Memory B cell (primary cell): ENCODE data around the gene OR10K2.
"Not testable (repeated sequence)": the region's sequence is repeated elsewhere in the genome, so short reads cannot be mapped to it uniquely, and the experiment has no call there.

ENCODE experiments used
- ATAC-seq: fragments of 150-1000 bp; cut with Tn5 transposase; 2 replicates; pipeline ENCODE4 v1.10.0; 2021; ENCODE audit warnings: low read depth, mild to moderate bottlenecking, moderate library complexity
- DNase-seq, 2 donors: peaks; one replicate each; pipeline ENCODE4 v3.0.0; 2022; ENCODE audit warnings: low spot score in 2 of 2
- H3K27ac Mint-ChIP-seq: one replicate; pipeline ENCODE4 v1.8.0; 2022; ENCODE audit warnings: mild to moderate bottlenecking, moderate library complexity, mixed read lengths
- H3K27me3 Mint-ChIP-seq: one replicate; pipeline ENCODE4 v1.8.0; 2022; ENCODE audit warnings: mixed read lengths
- H3K36me3 Mint-ChIP-seq: one replicate; pipeline ENCODE4 v1.8.0; 2022; ENCODE audit warnings: mild to moderate bottlenecking, mixed read lengths
- H3K4me1 Mint-ChIP-seq: one replicate; pipeline ENCODE4 v1.8.0; 2022; ENCODE audit warnings: mixed read lengths
- H3K4me3 Mint-ChIP-seq: one replicate; pipeline ENCODE4 v1.8.0; 2022; ENCODE audit warnings: mild to moderate bottlenecking, moderate library complexity, mixed read lengths
- H3K9me3 Mint-ChIP-seq: one replicate; pipeline ENCODE4 v1.8.0; 2022; ENCODE audit warnings: mixed read lengths

The OR10K2 gene, protein sequence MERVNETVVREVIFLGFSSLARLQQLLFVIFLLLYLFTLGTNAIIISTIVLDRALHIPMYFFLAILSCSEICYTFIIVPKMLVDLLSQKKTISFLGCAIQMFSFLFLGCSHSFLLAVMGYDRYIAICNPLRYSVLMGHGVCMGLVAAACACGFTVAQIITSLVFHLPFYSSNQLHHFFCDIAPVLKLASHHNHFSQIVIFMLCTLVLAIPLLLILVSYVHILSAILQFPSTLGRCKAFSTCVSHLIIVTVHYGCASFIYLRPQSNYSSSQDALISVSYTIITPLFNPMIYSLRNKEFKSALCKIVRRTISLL

DNA sequence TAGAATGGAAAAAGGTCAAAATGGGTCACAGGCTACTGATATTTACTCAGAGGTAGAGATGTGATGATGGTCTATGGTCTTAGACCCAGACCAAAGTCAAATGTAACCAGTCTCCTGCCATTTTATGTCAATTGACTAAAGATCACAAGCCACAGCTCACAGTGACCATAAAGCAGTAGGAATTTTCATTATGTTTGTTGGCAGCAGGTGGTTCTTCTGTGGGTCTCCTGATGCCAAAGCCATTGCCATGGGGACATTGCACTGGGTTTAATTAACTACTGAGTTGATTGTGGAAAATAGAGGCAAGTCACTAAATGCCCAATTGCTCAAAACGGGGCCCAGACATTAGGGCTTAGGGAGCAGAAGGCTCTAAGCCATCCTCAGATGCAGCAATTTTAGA, at the start of gene OR10K2:
Gene OR10K2, minus strand, starts transcription at position 101 of the 400 bp plus-strand sequence. CDS start 5,371 bp downstream, outside the sequence.
- peaks cover 5% of the 10 kb centered on the region for H3K9me3 Mint-ChIP-seq
- ATAC-seq (no peak), DNase-seq (no peak)
- peaks cover 2% of the 10 kb centered on the region for H3K27me3 Mint-ChIP-seq
- H3K4me1 Mint-ChIP-seq = no peaks in the 10 kb centered on the region
- peaks cover 2% of the 10 kb centered on the region for H3K36me3 Mint-ChIP-seq
- no peak within 1 kb of the TSS for H3K4me3 Mint-ChIP-seq
- H3K27ac Mint-ChIP-seq = no peak within 1 kb of the TSS

DNA sequence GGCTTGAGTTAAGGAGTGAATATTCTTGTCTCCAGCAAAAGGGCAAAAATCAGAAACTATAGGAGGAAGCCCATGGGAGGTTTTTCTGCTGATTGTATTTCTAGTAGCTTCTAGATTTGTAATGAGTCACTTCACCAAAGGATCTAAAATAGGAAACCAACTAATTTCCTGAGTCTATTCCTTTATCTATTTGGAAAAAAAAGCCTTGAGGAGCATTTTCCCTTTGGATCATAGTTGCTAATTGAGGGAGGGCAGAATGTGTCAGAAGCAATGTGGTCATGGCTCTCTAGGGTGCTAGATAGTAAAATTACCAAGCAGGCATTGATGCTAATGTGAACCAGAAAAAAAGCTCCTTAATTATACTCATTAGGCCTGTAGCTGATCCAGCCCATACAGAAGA, 45.9 kb upstream of the OR10K2 start, which contains the start of gene OR10R2:
Gene OR10R2, plus strand, starts transcription at position 301 of the 400 bp plus-strand sequence. CDS start 106 bp downstream, outside the sequence.
- Mint-ChIP-seq H3K4me3 (no peak within 1 kb of the TSS), H3K27ac (no peak within 1 kb of the TSS), H3K27me3 (no peaks in the 10 kb centered on the region), H3K9me3 (no peaks in the 10 kb centered on the region), H3K4me1 (no peaks in the 10 kb centered on the region), H3K36me3 (no peaks in the 10 kb centered on the region)
- ATAC-seq (no peak), DNase-seq (no peak)

DNA sequence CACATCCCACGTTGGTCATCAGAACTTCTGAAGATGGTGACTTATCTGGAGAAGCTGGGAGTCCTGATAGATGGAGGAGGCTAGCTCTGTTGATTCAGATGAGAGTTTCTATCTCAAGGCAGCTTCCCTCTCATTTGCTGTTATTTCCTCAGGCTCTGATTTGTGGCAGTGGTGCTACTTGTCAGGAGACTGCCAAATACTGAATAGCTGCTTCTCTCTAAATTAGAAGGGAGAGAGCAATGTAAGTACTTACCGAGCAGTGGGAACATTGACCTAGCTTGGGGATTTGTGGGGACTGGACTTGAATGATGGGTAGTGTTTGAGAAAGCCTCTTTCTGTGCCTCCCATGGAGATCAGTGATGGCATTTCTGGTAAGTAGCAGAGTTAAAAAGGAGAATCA, 35.5 kb upstream of the OR10K2 start, which contains the start of gene OR10K1:
Gene OR10K1, plus strand, starts transcription at position 301 of the 400 bp plus-strand sequence. CDS start 3,728 bp downstream, outside the sequence.
- Mint-ChIP-seq H3K27me3 (peaks cover 3% of the 10 kb centered on the region), H3K36me3 (no peaks in the 10 kb centered on the region), H3K4me3 (no peak within 1 kb of the TSS), H3K9me3 (no peaks in the 10 kb centered on the region), H3K4me1 (no peaks in the 10 kb centered on the region), H3K27ac (no peak within 1 kb of the TSS)
- ATAC-seq = no peak
- no peak for DNase-seq

DNA sequence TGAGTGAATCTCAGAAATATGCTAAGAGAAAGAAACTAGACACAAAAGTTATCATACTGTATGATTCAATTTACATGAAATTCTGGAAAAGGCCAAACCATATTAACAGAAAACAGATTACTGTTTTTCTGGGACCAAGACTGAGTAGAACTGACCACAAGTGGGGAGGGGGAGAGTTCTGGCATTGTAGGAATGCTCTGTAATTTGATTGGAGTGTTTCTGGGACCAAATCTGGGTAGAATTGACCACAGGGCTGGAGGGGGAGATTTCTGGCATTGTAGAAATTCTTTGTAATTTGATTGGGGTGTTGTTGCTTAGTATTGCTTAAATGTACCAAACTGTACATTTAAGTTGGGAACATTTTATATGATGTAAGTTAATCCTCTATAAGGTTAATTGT, 32.2 kb upstream of the OR10K2 start:
- ATAC-seq = no peak
- DNase-seq = no peak
- Mint-ChIP-seq H3K9me3 (no peaks in the 10 kb centered on the region), H3K27me3 (peaks cover 2% of the 10 kb centered on the region), H3K4me3 (no peak overlapping the region), H3K27ac (no peak overlapping the region), H3K4me1 (no peaks in the 10 kb centered on the region), H3K36me3 (peaks cover 2% of the 10 kb centered on the region)

DNA sequence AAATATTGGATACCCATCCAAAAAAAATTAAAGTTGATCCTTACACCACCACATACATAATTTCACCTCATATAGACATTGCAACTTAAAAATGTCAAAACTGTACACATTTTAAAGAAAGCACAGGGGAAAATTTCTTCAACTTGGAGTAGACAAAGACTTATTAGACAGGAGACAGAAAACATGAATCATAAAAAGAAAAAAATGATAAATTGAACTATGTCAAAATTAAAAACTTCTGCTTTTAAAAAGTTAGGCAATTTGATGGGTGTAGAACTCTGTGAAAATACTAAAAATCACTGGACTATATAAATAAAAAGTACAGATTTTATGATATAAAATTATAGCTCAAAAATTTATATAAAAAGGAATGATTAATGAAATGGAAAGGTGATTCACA, 31.2 kb upstream of the OR10K2 start:
- no peaks in the 10 kb centered on the region for H3K9me3 Mint-ChIP-seq
- H3K4me3 Mint-ChIP-seq = no peak overlapping the region
- peaks cover 2% of the 10 kb centered on the region for H3K27me3 Mint-ChIP-seq
- no peaks in the 10 kb centered on the region for H3K4me1 Mint-ChIP-seq
- H3K27ac Mint-ChIP-seq = no peak overlapping the region
- ATAC-seq = no peak
- peaks cover 2% of the 10 kb centered on the region for H3K36me3 Mint-ChIP-seq
- DNase-seq = no peak

DNA sequence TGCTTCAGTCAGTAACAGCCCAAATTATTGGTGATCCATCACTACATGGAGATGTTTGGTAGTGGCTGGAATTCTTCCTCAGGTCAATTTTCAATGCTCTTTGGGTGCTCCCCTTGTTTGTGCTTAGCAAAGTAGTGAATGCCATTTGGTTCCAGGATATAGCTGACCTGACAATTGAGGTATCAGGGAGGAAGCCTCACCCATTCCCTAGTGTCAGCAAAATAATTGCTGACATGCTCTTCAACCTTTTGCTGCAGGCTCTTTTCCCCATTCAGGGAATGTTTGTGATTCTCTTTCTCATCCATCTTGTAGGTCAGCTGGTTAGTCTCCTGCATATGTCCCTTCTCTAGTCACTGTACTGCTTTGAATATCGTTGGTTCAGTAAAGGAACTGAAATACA, 28.5 kb upstream of the OR10K2 start:
- H3K27ac Mint-ChIP-seq = no peak overlapping the region
- H3K9me3 Mint-ChIP-seq = peaks cover 7% of the 10 kb centered on the region
- H3K36me3 Mint-ChIP-seq = peaks cover 8% of the 10 kb centered on the region
- ATAC-seq (no peak), DNase-seq (no peak)
- H3K4me1 Mint-ChIP-seq = no peaks in the 10 kb centered on the region
- no peak overlapping the region for H3K4me3 Mint-ChIP-seq
- peaks cover 5% of the 10 kb centered on the region for H3K27me3 Mint-ChIP-seq

DNA sequence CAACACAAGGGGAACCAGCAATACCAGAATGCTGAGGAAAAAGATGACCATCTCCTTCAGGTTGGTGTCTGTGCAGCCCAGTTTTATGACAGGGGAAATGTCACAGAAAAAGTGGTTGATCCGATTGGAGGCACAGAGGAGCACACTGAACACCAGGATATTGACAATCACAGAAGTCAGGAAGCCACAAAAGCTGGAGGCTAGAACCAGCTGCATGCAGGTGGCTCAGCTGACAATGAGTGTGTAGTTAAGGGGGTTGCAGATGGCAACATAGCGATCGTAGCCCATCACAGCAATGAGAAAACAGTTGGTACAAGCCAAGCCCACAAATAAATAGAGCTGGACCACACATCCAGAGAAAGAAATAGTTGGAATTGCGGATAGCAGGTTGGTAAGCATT, 19.3 kb upstream of the OR10K2 start:
- Mint-ChIP-seq H3K4me1 (peaks cover 2% of the 10 kb centered on the region), H3K36me3 (no peaks in the 10 kb centered on the region), H3K9me3 (no peaks in the 10 kb centered on the region), H3K4me3 (no peak overlapping the region), H3K27ac (no peak overlapping the region), H3K27me3 (peaks cover 9% of the 10 kb centered on the region)
- ATAC-seq = no peak
- DNase-seq = no peak

DNA sequence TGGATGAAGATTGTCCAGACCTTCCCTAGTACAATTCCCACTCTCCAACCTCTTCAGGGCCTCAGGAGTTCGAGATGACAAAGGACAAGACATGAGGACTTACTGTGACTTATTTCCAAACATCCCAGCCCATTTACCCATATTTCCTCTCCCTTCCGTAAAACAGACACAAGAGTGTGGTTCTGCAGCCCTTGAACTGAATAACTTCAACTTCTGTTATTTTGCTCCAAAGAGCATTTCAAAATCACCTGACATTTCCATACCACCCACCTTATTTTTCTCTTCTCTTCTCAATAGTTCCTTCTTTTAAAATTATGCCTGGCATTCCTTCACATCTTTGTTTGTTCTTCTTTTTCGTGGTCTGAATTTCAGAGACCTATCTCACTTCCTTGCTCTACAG, 8.7 kb upstream of the OR10K2 start:
- H3K27ac Mint-ChIP-seq = no peak overlapping the region
- ATAC-seq = no peak
- DNase-seq = no peak

DNA sequence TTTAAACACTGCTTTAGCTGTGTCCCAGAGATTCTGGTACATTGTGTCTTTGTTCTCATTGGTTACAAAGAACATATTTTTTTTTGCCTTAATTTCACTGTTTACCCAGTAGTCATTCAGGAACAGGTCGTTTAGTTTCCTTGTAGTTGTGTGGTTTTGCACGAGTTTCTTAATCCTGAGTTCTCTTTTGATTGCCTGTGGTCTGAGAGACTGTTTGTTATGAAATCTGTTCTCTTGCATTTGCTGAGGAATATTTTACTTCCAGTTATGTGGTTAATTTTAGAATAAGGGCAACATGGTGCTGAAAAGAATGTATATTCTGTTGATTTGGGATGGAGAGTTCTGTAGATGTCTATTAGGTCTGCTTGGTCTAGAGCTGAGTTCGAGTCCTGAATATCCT, 4.1 kb upstream of the OR10K2 start:
- H3K4me1 Mint-ChIP-seq, H3K27ac Mint-ChIP-seq, H3K9me3 Mint-ChIP-seq, DNase-seq, H3K4me3 Mint-ChIP-seq, H3K27me3 Mint-ChIP-seq, H3K36me3 Mint-ChIP-seq, ATAC-seq: not testable (repeated sequence)

More for the DNA sequence above, 8.7 kb upstream of the OR10K2 start:
- H3K4me1 Mint-ChIP-seq = no peaks in the 10 kb centered on the region
- no peak overlapping the region for H3K4me3 Mint-ChIP-seq
- H3K9me3 Mint-ChIP-seq = peaks cover 8% of the 10 kb centered on the region
- H3K36me3 Mint-ChIP-seq = peaks cover 5% of the 10 kb centered on the region
- H3K27me3 Mint-ChIP-seq = peaks cover 5% of the 10 kb centered on the region

DNA sequence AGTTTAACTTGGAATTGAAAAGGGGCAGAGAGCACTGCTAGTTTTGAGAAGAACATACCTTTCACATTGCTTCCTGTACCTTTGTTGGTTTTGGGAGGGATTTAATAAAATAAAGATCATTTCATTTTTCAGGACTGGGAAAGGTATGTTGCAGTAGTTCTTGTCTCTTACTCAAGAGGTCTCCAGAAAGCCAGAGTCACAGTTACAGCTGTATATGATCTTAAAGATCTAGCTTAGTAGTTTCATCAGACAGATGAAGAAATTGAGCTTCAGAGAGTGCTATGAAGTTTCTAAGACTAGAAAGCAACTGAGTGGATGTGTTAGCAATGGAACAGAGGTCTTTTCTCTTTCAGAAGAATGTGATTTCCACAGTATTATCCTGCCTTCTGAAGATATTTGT, 1.0 kb downstream of the OR10K2 start:
- Mint-ChIP-seq H3K4me3 (no peak overlapping the region), H3K9me3 (peaks cover 2% of the 10 kb centered on the region), H3K27ac (no peak overlapping the region), H3K36me3 (peaks cover 2% of the 10 kb centered on the region), H3K4me1 (no peaks in the 10 kb centered on the region), H3K27me3 (no peaks in the 10 kb centered on the region)
- DNase-seq = no peak
- no peak for ATAC-seq

DNA sequence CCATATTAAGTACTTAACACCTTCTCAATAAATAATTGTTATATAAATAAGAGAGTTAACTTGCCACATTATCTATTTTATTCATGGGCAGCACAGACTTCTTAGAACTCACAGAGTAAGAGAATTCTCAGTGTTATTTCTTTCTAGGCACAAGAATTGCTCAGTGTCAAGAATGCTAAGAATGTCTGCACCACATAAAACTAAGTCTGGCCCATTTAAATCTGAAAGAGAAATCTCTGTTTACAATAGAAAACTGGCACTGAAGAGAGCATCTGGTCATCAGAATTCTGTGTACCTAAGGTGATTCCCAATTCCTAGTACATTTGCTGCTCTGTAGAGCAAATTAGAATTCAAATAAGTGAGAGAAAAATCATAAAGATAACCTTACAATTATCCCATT, 3.8 kb downstream of the OR10K2 start:
- H3K27ac Mint-ChIP-seq = no peak overlapping the region
- H3K4me1 Mint-ChIP-seq = no peaks in the 10 kb centered on the region
- ATAC-seq = no peak

DNA sequence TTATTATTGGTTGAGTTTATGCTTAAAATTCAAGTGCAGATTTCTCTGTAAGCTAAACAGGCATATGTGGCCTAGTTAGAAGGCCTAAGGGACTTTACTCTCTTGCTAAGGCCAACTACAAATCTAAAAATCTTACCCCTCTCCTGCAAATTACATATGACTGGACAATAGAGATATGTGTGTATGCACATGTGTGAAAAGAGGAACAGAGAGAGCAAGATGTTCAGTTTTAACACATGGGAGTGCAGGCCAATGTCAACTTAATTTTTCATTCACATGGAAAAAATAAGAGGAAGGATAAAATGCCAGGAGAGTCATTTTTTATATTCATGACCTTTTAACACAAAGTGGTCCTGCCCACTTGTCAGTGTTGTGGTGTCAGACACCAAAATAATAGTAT, 8.5 kb downstream of the OR10K2 start:
- H3K36me3 Mint-ChIP-seq = no peaks in the 10 kb centered on the region
- H3K4me1 Mint-ChIP-seq = no peaks in the 10 kb centered on the region
- no peak for ATAC-seq
- no peak for DNase-seq
- no peaks in the 10 kb centered on the region for H3K27me3 Mint-ChIP-seq
- no peak overlapping the region for H3K27ac Mint-ChIP-seq
- no peak overlapping the region for H3K4me3 Mint-ChIP-seq
- no peaks in the 10 kb centered on the region for H3K9me3 Mint-ChIP-seq

More for the DNA sequence above, 3.8 kb downstream of the OR10K2 start:
- H3K4me3 Mint-ChIP-seq = no peak overlapping the region
- no peak for DNase-seq
- H3K9me3 Mint-ChIP-seq = no peaks in the 10 kb centered on the region
- H3K27me3 Mint-ChIP-seq = no peaks in the 10 kb centered on the region
- no peaks in the 10 kb centered on the region for H3K36me3 Mint-ChIP-seq

DNA sequence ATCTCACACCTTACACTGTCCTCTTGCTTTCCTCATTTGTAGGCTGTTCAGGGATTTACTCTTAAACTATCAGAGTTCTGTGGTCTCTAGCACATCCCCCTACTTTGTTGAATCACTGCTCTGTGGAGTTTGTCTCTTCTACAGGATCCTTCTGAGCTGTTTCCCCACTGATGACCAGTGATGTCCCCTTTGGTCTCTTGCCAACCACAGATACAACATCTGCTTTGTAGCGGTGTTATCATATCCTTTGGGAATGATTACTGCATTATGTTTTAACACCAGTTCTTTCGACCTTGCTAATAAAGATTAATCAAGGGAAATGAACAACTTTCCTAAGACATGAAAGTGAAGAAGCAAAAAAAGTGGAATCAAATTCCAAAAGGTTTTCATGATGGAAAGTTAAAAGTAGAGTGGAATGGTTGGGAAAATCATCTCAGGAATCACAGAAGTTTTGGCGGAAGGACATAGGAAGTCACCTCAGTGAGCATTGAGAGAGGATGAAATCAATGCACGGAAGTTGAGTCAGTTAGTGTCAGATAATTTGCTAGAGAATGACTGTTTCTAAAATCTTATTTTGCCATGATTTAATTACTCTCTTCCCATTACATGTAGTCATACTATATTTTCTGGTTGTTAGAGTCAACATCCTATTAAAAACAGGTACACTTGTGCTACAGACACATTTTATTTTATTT, 11.2 kb downstream of the OR10K2 start:
- no peaks in the 10 kb centered on the region for H3K4me1 Mint-ChIP-seq
- DNase-seq (no peak), ATAC-seq (no peak)
- H3K36me3 Mint-ChIP-seq = no peaks in the 10 kb centered on the region
- H3K4me3 Mint-ChIP-seq = no peak overlapping the region
- no peaks in the 10 kb centered on the region for H3K27me3 Mint-ChIP-seq
- no peaks in the 10 kb centered on the region for H3K9me3 Mint-ChIP-seq
- no peak overlapping the region for H3K27ac Mint-ChIP-seq

DNA sequence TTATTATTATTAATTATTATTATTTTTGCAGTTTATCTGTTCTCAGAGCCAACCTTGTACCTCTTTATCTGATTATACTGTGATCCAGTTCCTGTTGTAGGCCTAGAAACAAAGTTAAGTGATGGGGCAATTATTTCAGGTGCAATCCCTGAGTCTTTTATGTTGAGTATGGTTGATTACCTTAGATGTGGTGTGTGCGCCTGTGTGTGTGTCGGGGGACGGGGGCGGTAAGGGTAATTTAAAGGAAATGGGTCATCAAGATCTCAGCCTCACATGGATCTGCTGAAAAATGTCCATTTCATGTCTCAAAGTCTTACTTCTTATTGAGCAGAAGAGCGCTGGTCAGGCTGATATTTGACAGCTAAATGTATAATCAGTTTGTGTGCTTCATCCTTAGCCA, 18.9 kb downstream of the OR10K2 start:
- no peaks in the 10 kb centered on the region for H3K4me1 Mint-ChIP-seq
- no peaks in the 10 kb centered on the region for H3K36me3 Mint-ChIP-seq
- no peaks in the 10 kb centered on the region for H3K9me3 Mint-ChIP-seq
- DNase-seq (no peak), ATAC-seq (no peak)
- H3K4me3 Mint-ChIP-seq = no peak overlapping the region
- H3K27me3 Mint-ChIP-seq = no peaks in the 10 kb centered on the region
- H3K27ac Mint-ChIP-seq = no peak overlapping the region
